Measurements from ENCODE around the gene TRIOBP.

GRCh38 chr22:37650463-37651136, 46.2 kb upstream of the TRIOBP start:
- TF ChIP-seq, protein P1, sequence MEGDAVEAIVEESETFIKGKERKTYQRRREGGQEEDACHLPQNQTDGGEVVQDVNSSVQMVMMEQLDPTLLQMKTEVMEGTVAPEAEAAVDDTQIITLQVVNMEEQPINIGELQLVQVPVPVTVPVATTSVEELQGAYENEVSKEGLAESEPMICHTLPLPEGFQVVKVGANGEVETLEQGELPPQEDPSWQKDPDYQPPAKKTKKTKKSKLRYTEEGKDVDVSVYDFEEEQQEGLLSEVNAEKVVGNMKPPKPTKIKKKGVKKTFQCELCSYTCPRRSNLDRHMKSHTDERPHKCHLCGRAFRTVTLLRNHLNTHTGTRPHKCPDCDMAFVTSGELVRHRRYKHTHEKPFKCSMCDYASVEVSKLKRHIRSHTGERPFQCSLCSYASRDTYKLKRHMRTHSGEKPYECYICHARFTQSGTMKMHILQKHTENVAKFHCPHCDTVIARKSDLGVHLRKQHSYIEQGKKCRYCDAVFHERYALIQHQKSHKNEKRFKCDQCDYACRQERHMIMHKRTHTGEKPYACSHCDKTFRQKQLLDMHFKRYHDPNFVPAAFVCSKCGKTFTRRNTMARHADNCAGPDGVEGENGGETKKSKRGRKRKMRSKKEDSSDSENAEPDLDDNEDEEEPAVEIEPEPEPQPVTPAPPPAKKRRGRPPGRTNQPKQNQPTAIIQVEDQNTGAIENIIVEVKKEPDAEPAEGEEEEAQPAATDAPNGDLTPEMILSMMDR (IDR thresholded peaks at IDR 0.05): no peak
- no peak for TF ChIP-seq POLR2A (IDR thresholded peaks at IDR 0.05)

Data from Peyer's patch (tissue), 4 donors.